ENCODE measurements around the gene ANKS1B. TPM values are rescaled to one million over a fixed set of nuclear protein-coding genes. Genes with fewer than 3 reads are reported as not detected.
"Not testable (repeated sequence)": the region's sequence is repeated elsewhere in the genome, so short reads cannot be mapped to it uniquely, and the experiment has no call there.

Gene ANKS1B
- total RNA-seq, 1 donor: 47.0 TPM

GRCh38 chr12:99043319-99043914, 941.3 kb downstream of the ANKS1B start:
- TF ChIP-seq CTCF (IDR thresholded peaks at IDR 0.05; ENCODE audit: insufficient read depth, low read length): peak; percentile 93
- peak; percentile 66 for DNase-seq (ENCODE audit: low read depth)
- no peak overlapping the region for H3K4me3 ChIP-seq (ENCODE audit: low read depth, low read length)

GRCh38 chr12:99042226-99042625, 942.5 kb downstream of the ANKS1B start:
- TF ChIP-seq CTCF (IDR thresholded peaks at IDR 0.05; ENCODE audit: insufficient read depth, low read length): no peak
- no peak overlapping the region for H3K4me3 ChIP-seq (ENCODE audit: low read depth, low read length)
- no peak for DNase-seq (ENCODE audit: low read depth)

GRCh38 chr12:99039367-99040120, 945.2 kb downstream of the ANKS1B start:
- TF ChIP-seq CTCF (IDR thresholded peaks at IDR 0.05; ENCODE audit: insufficient read depth, low read length): no peak
- no peak for DNase-seq (ENCODE audit: low read depth)
- no peak overlapping the region for H3K4me3 ChIP-seq (ENCODE audit: low read depth, low read length)

- no peak for DNase-seq (ENCODE audit: low read depth)
- no peak overlapping the region for H3K4me3 ChIP-seq (ENCODE audit: low read depth, low read length)
- no peak for TF ChIP-seq CTCF (IDR thresholded peaks at IDR 0.05; ENCODE audit: insufficient read depth, low read length)
These were observed 948.2 kb downstream of the ANKS1B start for GRCh38 chr12:99036566-99036965.

GRCh38 chr12:99035803-99036202, 948.9 kb downstream of the ANKS1B start:
- TF ChIP-seq CTCF (IDR thresholded peaks at IDR 0.05; ENCODE audit: insufficient read depth, low read length): no peak
- DNase-seq (ENCODE audit: low read depth): no peak
- H3K4me3 ChIP-seq (ENCODE audit: low read depth, low read length): no peak overlapping the region

- H3K4me3 ChIP-seq (ENCODE audit: low read depth, low read length); DNase-seq (ENCODE audit: low read depth): not testable (repeated sequence)
These were observed 950.5 kb downstream of the ANKS1B start for GRCh38 chr12:99034201-99034600.

GRCh38 chr12:99029511-99030271, 955.0 kb downstream of the ANKS1B start:
- DNase-seq (ENCODE audit: low read depth): no peak
- H3K4me3 ChIP-seq (ENCODE audit: low read depth, low read length): no peak overlapping the region
- TF ChIP-seq CTCF (IDR thresholded peaks at IDR 0.05; ENCODE audit: insufficient read depth, low read length): no peak

Data from fibroblast of the aortic adventitia (primary cell).